Measurements from ENCODE around the gene PRKCB. TPM values are rescaled to one million over a fixed set of nuclear protein-coding genes. Genes with fewer than 3 reads are reported as not detected.

The PRKCB gene
- total RNA-seq, 1 donor from 2014 or later: 0.38 TPM

GRCh38 chr16:23865853-23866252 lies 30.1 kb downstream of the PRKCB start:
- no peaks in the 10 kb centered on the region for H3K36me3 Mint-ChIP-seq
- H3K9me3 Mint-ChIP-seq: no peaks in the 10 kb centered on the region
- peaks cover 80% of the 10 kb centered on the region for H3K27me3 Mint-ChIP-seq (ENCODE audit: low read depth)
- TF ChIP-seq CTCF (IDR thresholded peaks at IDR 0.05; ENCODE audit: unreplicated experiment): no peak
- H3K27ac Mint-ChIP-seq: no peak overlapping the region
- H3K4me1 Mint-ChIP-seq: no peaks in the 10 kb centered on the region
- H3K4me3 Mint-ChIP-seq: no peak overlapping the region
- DNase-seq (ENCODE audit: low spot score in 2 of 2, unreplicated experiment in 2 of 2): no peak

GRCh38 chr16:23866621-23867020 lies 30.8 kb downstream of the PRKCB start:
- H3K27me3 Mint-ChIP-seq (ENCODE audit: low read depth): peaks cover 81% of the 10 kb centered on the region
- no peak overlapping the region for H3K4me3 Mint-ChIP-seq
- no peak overlapping the region for H3K27ac Mint-ChIP-seq
- H3K36me3 Mint-ChIP-seq: no peaks in the 10 kb centered on the region
- no peak for TF ChIP-seq CTCF (IDR thresholded peaks at IDR 0.05; ENCODE audit: unreplicated experiment)
- DNase-seq (ENCODE audit: low spot score in 2 of 2, unreplicated experiment in 2 of 2): no peak
- no peaks in the 10 kb centered on the region for H3K4me1 Mint-ChIP-seq
- no peaks in the 10 kb centered on the region for H3K9me3 Mint-ChIP-seq

- H3K36me3 Mint-ChIP-seq: no peaks in the 10 kb centered on the region
- no peak for DNase-seq (ENCODE audit: low spot score in 2 of 2, unreplicated experiment in 2 of 2)
- H3K27me3 Mint-ChIP-seq (ENCODE audit: low read depth): peaks cover 76% of the 10 kb centered on the region
- TF ChIP-seq CTCF (IDR thresholded peaks at IDR 0.05; ENCODE audit: unreplicated experiment): no peak
- no peak overlapping the region for H3K27ac Mint-ChIP-seq
- H3K9me3 Mint-ChIP-seq: no peaks in the 10 kb centered on the region
- no peak overlapping the region for H3K4me3 Mint-ChIP-seq
- no peaks in the 10 kb centered on the region for H3K4me1 Mint-ChIP-seq
These were observed 31.8 kb downstream of the PRKCB start for GRCh38 chr16:23867566-23867965.

- H3K4me3 Mint-ChIP-seq: no peak overlapping the region
- no peaks in the 10 kb centered on the region for H3K9me3 Mint-ChIP-seq
- H3K27ac Mint-ChIP-seq: no peak overlapping the region
- H3K36me3 Mint-ChIP-seq: no peaks in the 10 kb centered on the region
- H3K27me3 Mint-ChIP-seq (ENCODE audit: low read depth): peaks cover 75% of the 10 kb centered on the region
- no peaks in the 10 kb centered on the region for H3K4me1 Mint-ChIP-seq
- TF ChIP-seq CTCF (IDR thresholded peaks at IDR 0.05; ENCODE audit: unreplicated experiment): no peak
- no peak for DNase-seq (ENCODE audit: low spot score in 2 of 2, unreplicated experiment in 2 of 2)
These were observed 32.4 kb downstream of the PRKCB start for GRCh38 chr16:23868136-23868535.

GRCh38 chr16:23869052-23869451 lies 33.3 kb downstream of the PRKCB start:
- no peak for DNase-seq (ENCODE audit: low spot score in 2 of 2, unreplicated experiment in 2 of 2)
- no peaks in the 10 kb centered on the region for H3K36me3 Mint-ChIP-seq
- H3K27me3 Mint-ChIP-seq (ENCODE audit: low read depth): peaks cover 70% of the 10 kb centered on the region
- no peak for TF ChIP-seq CTCF (IDR thresholded peaks at IDR 0.05; ENCODE audit: unreplicated experiment)
- no peak overlapping the region for H3K4me3 Mint-ChIP-seq
- no peak overlapping the region for H3K27ac Mint-ChIP-seq
- no peaks in the 10 kb centered on the region for H3K4me1 Mint-ChIP-seq
- H3K9me3 Mint-ChIP-seq: no peaks in the 10 kb centered on the region

GRCh38 chr16:23871924-23872323 lies 36.1 kb downstream of the PRKCB start:
- no peak for DNase-seq (ENCODE audit: low spot score in 2 of 2, unreplicated experiment in 2 of 2)
- no peaks in the 10 kb centered on the region for H3K9me3 Mint-ChIP-seq
- TF ChIP-seq CTCF (IDR thresholded peaks at IDR 0.05; ENCODE audit: unreplicated experiment): no peak
- H3K4me3 Mint-ChIP-seq: no peak overlapping the region
- H3K4me1 Mint-ChIP-seq: no peaks in the 10 kb centered on the region
- H3K27me3 Mint-ChIP-seq (ENCODE audit: low read depth): peaks cover 48% of the 10 kb centered on the region
- H3K36me3 Mint-ChIP-seq: no peaks in the 10 kb centered on the region
- no peak overlapping the region for H3K27ac Mint-ChIP-seq

Measured in mesothelial cell of epicardium (in vitro differentiated cells).